Activated CD4-positive, alpha-beta memory T cell treated with anti-CD3 and anti-CD28 coated beads for 36 hours (primary cell): ENCODE results near the gene MDFIC. TPM values are rescaled to one million over a fixed set of nuclear protein-coding genes. Genes with fewer than 3 reads are reported as not detected.

Experiments
- CTCF ChIA-PET: fragments of 350-600 bp; sonication (Branson Sonifier 250); formaldehyde crosslinking; loops from one replicate; lab custom pipeline; 2021; ENCODE audit warnings: antibody characterized with exemption, inconsistent platforms; lab: Charles Lee
- POLR2A ChIA-PET: fragments of 350-600 bp; sonication (Branson Sonifier 250); formaldehyde crosslinking; loops from one replicate; lab custom pipeline; 2021; ENCODE audit warnings: antibody characterized with exemption; lab: Charles Lee
- DNase-seq: peaks from one replicate; pipeline ENCODE4 v3.0.0-alpha.2; 2020
- H3K27ac Mint-ChIP-seq: one replicate; pipeline ENCODE4 v1.8.0; 2021; ENCODE audit warnings: mixed read lengths
- H3K27me3 Mint-ChIP-seq: one replicate; pipeline ENCODE4 v1.8.0; 2021; ENCODE audit warnings: mixed read lengths
- H3K36me3 Mint-ChIP-seq: one replicate; pipeline ENCODE4 v1.8.0; 2021; ENCODE audit warnings: mixed read lengths
- H3K4me1 Mint-ChIP-seq: one replicate; pipeline ENCODE4 v1.8.0; 2021; ENCODE audit warnings: low read depth, mixed read lengths
- H3K4me3 Mint-ChIP-seq: one replicate; pipeline ENCODE4 v1.8.0; 2021; ENCODE audit warnings: mild to moderate bottlenecking, mixed read lengths
- H3K9me3 Mint-ChIP-seq: one replicate; pipeline ENCODE4 v1.8.0; 2021; ENCODE audit warnings: mixed read lengths
- intact Hi-C: fragments of 100-400 bp; cut with micrococcal nuclease; formaldehyde crosslinking; loops from one replicate; pipeline ENCODE4 v1.15.1; 2023
- total RNA-seq, 2 experiments: library from RNA; stranded (reverse); gene quantifications; one replicate each; pipeline ENCODE4 v1.2.3, GENCODE V29; 2021

Gene MDFIC
- total RNA-seq, 2 experiments from 2014 or later, result 78.0 to 82.3 TPM

GRCh38 chr7:114952296-114952695, 30.4 kb downstream of the MDFIC start:
- DNase-seq, result no peak
- no peaks in the 10 kb centered on the region for H3K27me3 Mint-ChIP-seq
- no peak overlapping the region for H3K4me3 Mint-ChIP-seq
- POLR2A ChIA-PET, result no interaction called here
- H3K4me1 Mint-ChIP-seq, result peaks cover 74% of the 10 kb centered on the region
- intact Hi-C loops, result no loop called here
- CTCF ChIA-PET, result interaction anchor here (1.6 kb wide), 1 partner anchor 87 kb away, joined by 5 read pairs; no protein-coding TSS in a partner anchor
- H3K36me3 Mint-ChIP-seq, result peaks cover 24% of the 10 kb centered on the region
- no peaks in the 10 kb centered on the region for H3K9me3 Mint-ChIP-seq
- H3K27ac Mint-ChIP-seq, result no peak overlapping the region

GRCh38 chr7:114953724-114954123, 31.8 kb downstream of the MDFIC start:
- Mint-ChIP-seq H3K9me3 (no peaks in the 10 kb centered on the region), H3K27me3 (no peaks in the 10 kb centered on the region), H3K36me3 (peaks cover 17% of the 10 kb centered on the region), H3K27ac (no peak overlapping the region), H3K4me1 (peaks cover 65% of the 10 kb centered on the region), H3K4me3 (no peak overlapping the region)
- ChIA-PET POLR2A (no interaction called here), CTCF (interaction anchor here (0.9 kb wide), 1 partner anchor 10 kb away, joined by 3 read pairs; no protein-coding TSS in a partner anchor)
- DNase-seq, result no peak
- intact Hi-C loops, result no loop called here

GRCh38 chr7:114956702-114957101, 34.8 kb downstream of the MDFIC start:
- CTCF ChIA-PET, result interaction anchor here (1.3 to 1.8 kb wide), 4 partner anchors 14 to 91 kb away, joined by 4 to 6 read pairs (median 5); no protein-coding TSS in a partner anchor
- intact Hi-C loops, result loop anchor here (2.0 kb wide), 1 partner anchor 14 kb away; no protein-coding TSS in a partner anchor
- no peak overlapping the region for H3K27ac Mint-ChIP-seq

GRCh38 chr7:114957444-114957843, 35.5 kb downstream of the MDFIC start:
- Mint-ChIP-seq H3K27ac (no peak overlapping the region), H3K4me3 (no peak overlapping the region), H3K9me3 (no peaks in the 10 kb centered on the region), H3K4me1 (peaks cover 70% of the 10 kb centered on the region), H3K27me3 (no peaks in the 10 kb centered on the region), H3K36me3 (peaks cover 29% of the 10 kb centered on the region)
- intact Hi-C loops, result loop anchor here (2.0 kb wide), 1 partner anchor 15 kb away; no protein-coding TSS in a partner anchor
- ChIA-PET POLR2A (no interaction called here), CTCF (interaction anchor here (1.3 to 1.8 kb wide), 4 partner anchors 15 to 92 kb away, joined by 4 to 6 read pairs (median 5); no protein-coding TSS in a partner anchor)
- no peak for DNase-seq

More at GRCh38 chr7:114956702-114957101, 34.8 kb downstream of the MDFIC start:
- Mint-ChIP-seq H3K9me3 (no peaks in the 10 kb centered on the region), H3K36me3 (peaks cover 28% of the 10 kb centered on the region), H3K4me1 (peaks cover 68% of the 10 kb centered on the region), H3K27me3 (no peaks in the 10 kb centered on the region), H3K4me3 (no peak overlapping the region)
- POLR2A ChIA-PET, result no interaction called here
- DNase-seq, result no peak

GRCh38 chr7:114959931-114960330, 38.0 kb downstream of the MDFIC start:
- Mint-ChIP-seq H3K27ac (no peak overlapping the region), H3K27me3 (no peaks in the 10 kb centered on the region), H3K4me1 (peaks cover 65% of the 10 kb centered on the region), H3K9me3 (no peaks in the 10 kb centered on the region), H3K4me3 (no peak overlapping the region), H3K36me3 (peaks cover 21% of the 10 kb centered on the region)
- CTCF ChIA-PET, result interaction anchor here (1.6 kb wide), 1 partner anchor 95 kb away, joined by 5 read pairs; no protein-coding TSS in a partner anchor
- DNase-seq, result no peak
- POLR2A ChIA-PET, result no interaction called here
- intact Hi-C loops, result loop anchor here (2.0 kb wide), 1 partner anchor 29 kb away; no protein-coding TSS in a partner anchor

- Mint-ChIP-seq H3K27me3 (no peaks in the 10 kb centered on the region), H3K36me3 (peaks cover 23% of the 10 kb centered on the region)
- CTCF ChIA-PET, result no interaction called here
These were observed 40.5 kb downstream of the MDFIC start for GRCh38 chr7:114962441-114962840.

GRCh38 chr7:114966156-114966555, 44.3 kb downstream of the MDFIC start:
- Mint-ChIP-seq H3K9me3 (no peaks in the 10 kb centered on the region), H3K4me1 (peaks cover 67% of the 10 kb centered on the region), H3K4me3 (no peak overlapping the region), H3K27me3 (no peaks in the 10 kb centered on the region), H3K36me3 (peaks cover 15% of the 10 kb centered on the region), H3K27ac (no peak overlapping the region)
- ChIA-PET CTCF (no interaction called here), POLR2A (no interaction called here)
- intact Hi-C loops, result no loop called here
- no peak for DNase-seq

More at GRCh38 chr7:114962441-114962840, 40.5 kb downstream of the MDFIC start:
- POLR2A ChIA-PET, result no interaction called here
- Mint-ChIP-seq H3K27ac (no peak overlapping the region), H3K4me3 (no peak overlapping the region), H3K9me3 (no peaks in the 10 kb centered on the region), H3K4me1 (peaks cover 65% of the 10 kb centered on the region)
- no peak for DNase-seq
- intact Hi-C loops, result no loop called here

- intact Hi-C loops, result no loop called here
- Mint-ChIP-seq H3K9me3 (no peaks in the 10 kb centered on the region), H3K27me3 (no peaks in the 10 kb centered on the region), H3K4me1 (peaks cover 74% of the 10 kb centered on the region), H3K36me3 (peaks cover 11% of the 10 kb centered on the region), H3K27ac (no peak overlapping the region), H3K4me3 (no peak overlapping the region)
- DNase-seq, result no peak
- POLR2A ChIA-PET, result no interaction called here
- CTCF ChIA-PET, result no interaction called here
These were observed 47.2 kb downstream of the MDFIC start for GRCh38 chr7:114969096-114969495.

GRCh38 chr7:114970308-114970707, 48.4 kb downstream of the MDFIC start:
- ChIA-PET CTCF (interaction anchor here (1.1 kb wide), 1 partner anchor 15 kb away, joined by 4 read pairs; no protein-coding TSS in a partner anchor), POLR2A (no interaction called here)
- H3K4me3 Mint-ChIP-seq, result peak overlapping the region; percentile 21
- no peaks in the 10 kb centered on the region for H3K27me3 Mint-ChIP-seq
- intact Hi-C loops, result no loop called here
- H3K4me1 Mint-ChIP-seq, result peaks cover 79% of the 10 kb centered on the region
- no peak for DNase-seq
- H3K9me3 Mint-ChIP-seq, result no peaks in the 10 kb centered on the region
- H3K27ac Mint-ChIP-seq, result peak overlapping the region; percentile 39
- H3K36me3 Mint-ChIP-seq, result peaks cover 10% of the 10 kb centered on the region

GRCh38 chr7:114970732-114971131, 48.8 kb downstream of the MDFIC start:
- CTCF ChIA-PET, result interaction anchor here (1.1 to 1.3 kb wide), 2 partner anchors 15 to 17 kb away, joined by 3 to 4 read pairs; no protein-coding TSS in a partner anchor
- POLR2A ChIA-PET, result no interaction called here
- peak overlapping the region; percentile 39 for H3K27ac Mint-ChIP-seq
- DNase-seq, result no peak
- peak overlapping the region; percentile 21 for H3K4me3 Mint-ChIP-seq
- intact Hi-C loops, result no loop called here
- H3K9me3 Mint-ChIP-seq, result no peaks in the 10 kb centered on the region
- no peaks in the 10 kb centered on the region for H3K27me3 Mint-ChIP-seq
- H3K36me3 Mint-ChIP-seq, result peaks cover 8% of the 10 kb centered on the region
- peaks cover 77% of the 10 kb centered on the region for H3K4me1 Mint-ChIP-seq

GRCh38 chr7:114972567-114972966, 50.7 kb downstream of the MDFIC start:
- CTCF ChIA-PET, result interaction anchor here (1.0 to 1.1 kb wide), 2 partner anchors 17 to 46 kb away, joined by 3 read pairs; no protein-coding TSS in a partner anchor
- H3K27ac Mint-ChIP-seq, result peak overlapping the region; percentile 21
- no peaks in the 10 kb centered on the region for H3K9me3 Mint-ChIP-seq
- H3K36me3 Mint-ChIP-seq, result peaks cover 2% of the 10 kb centered on the region
- intact Hi-C loops, result no loop called here
- POLR2A ChIA-PET, result no interaction called here
- no peak for DNase-seq
- no peaks in the 10 kb centered on the region for H3K27me3 Mint-ChIP-seq
- no peak overlapping the region for H3K4me3 Mint-ChIP-seq
- peaks cover 75% of the 10 kb centered on the region for H3K4me1 Mint-ChIP-seq

- H3K4me1 Mint-ChIP-seq, result peaks cover 73% of the 10 kb centered on the region
These were observed 51.3 kb downstream of the MDFIC start for GRCh38 chr7:114973147-114973546.

More at GRCh38 chr7:114973147-114973546, 51.3 kb downstream of the MDFIC start:
- CTCF ChIA-PET, result interaction anchor here (1.0 to 1.1 kb wide), 3 partner anchors 17 to 108 kb away, joined by 3 to 4 read pairs (median 3); no protein-coding TSS in a partner anchor
- no peaks in the 10 kb centered on the region for H3K9me3 Mint-ChIP-seq
- no peak overlapping the region for H3K4me3 Mint-ChIP-seq
- H3K36me3 Mint-ChIP-seq, result peaks cover 3% of the 10 kb centered on the region
- POLR2A ChIA-PET, result no interaction called here
- no peaks in the 10 kb centered on the region for H3K27me3 Mint-ChIP-seq
- no peak for DNase-seq
- H3K27ac Mint-ChIP-seq, result no peak overlapping the region
- intact Hi-C loops, result no loop called here
